GM21447 (cell line): ENCODE data around the gene FBP1.
A peak's percentile ranks its signal among the peaks of the same experiment; 100 is the strongest.

Source experiments
- ATAC-seq: cut with Tn5 transposase; IDR thresholded peaks from one replicate; pipeline ENCODE4 v1.9.1; 2021; ENCODE audit not compliant: unreplicated experiment

The FBP1 gene

GRCh38 chr9:94657021-94657725 is 17.9 kb upstream of the FBP1 start:
- no peak for ATAC-seq

DNA sequence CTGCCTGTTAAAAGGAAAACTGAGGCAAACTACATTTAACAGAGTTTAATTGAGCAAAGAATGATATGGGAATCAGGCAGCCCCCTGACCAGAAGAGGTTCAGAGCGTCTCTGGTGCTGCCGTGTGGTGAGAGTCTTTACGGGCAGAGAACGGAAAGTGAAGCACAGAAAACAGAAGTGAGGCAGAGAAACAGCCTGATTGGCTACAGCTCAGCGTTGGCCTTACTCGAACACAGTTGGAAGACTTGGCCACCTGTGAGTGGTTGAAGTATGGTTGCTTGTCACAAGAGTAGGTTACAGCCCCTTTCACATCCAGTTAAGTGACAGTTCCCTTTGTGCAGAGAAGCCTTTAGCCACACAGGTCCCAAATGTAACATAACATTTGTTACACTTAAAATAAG is 16.9 kb upstream of the FBP1 start:
- peak; percentile 96 for ATAC-seq

DNA sequence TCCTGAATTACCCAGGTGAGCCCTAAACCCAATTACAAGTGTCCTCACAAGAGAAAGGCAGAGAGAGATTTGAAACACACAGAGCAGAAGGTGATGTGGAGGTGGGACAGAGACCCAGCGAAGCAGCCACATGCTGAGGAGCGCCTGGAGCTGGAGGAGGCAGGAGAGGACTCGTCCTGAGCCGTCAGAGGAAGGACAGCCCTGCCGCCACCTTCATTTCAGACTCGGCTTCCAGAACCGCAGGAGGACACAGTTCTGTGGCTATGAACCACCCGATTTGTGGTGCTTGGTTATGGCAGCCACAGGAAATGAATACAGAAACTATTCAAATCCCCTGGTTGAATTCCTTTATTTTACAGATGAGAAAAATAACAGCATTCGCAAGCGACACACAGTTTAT is 16.4 kb upstream of the FBP1 start:
- ATAC-seq: peak; percentile 31

- no peak for ATAC-seq
Measured at GRCh38 chr9:94654165-94654894, 15.0 kb upstream of the FBP1 start.

DNA sequence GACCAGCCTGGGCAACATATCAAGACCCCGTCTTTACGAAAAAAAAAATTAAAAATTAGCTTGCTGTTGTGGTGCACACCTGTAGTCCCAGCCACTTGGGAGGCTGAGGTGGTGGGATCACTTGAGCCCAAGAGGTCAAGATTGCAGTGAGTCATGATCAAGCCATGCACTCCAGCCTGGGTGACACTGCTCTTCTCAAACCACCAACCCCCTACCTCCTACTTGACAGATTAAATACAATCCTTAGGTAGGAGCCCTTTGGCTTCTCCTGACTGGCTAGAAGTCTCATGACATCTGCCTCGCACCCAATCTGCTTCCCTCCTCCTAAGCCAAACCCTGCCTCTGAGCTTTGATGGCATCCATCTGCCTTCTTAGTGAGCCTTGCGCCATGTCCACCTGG is 11.6 kb upstream of the FBP1 start:
- ATAC-seq: no peak

DNA sequence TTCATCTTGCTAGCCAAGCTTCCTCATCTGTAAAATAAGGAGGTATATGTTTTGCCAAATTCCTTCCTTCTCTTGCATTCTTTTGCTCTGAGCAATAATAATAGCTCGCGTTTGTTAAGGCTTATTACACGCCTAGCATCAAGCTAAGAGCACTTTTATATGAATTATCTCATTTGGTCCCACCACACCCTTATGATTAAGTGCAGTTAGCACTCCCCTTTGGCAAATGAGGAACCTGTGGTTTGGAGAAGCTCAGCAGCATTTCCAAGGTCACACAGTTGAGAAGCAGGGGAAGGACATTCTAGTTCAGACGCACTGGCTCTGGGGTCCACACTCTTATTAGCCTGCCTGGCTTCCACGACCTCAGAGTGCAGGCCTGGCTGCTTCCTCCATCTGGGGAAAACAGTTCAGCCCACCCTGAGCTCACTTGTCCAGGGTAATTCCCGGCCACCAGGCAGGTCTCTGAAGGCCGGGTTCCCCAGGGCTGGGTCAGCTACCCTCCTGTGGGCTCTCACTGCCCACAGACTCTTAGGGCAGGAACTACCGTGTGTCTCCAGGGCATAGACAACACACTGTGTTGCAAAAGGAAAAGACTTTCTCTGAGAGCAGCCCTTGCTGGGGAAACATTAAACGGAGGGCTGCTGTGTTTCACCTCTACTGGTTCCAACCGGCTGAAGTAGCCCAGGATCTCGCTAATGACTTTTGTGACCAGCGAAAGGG is 9.9 kb upstream of the FBP1 start:
- ATAC-seq: no peak

DNA sequence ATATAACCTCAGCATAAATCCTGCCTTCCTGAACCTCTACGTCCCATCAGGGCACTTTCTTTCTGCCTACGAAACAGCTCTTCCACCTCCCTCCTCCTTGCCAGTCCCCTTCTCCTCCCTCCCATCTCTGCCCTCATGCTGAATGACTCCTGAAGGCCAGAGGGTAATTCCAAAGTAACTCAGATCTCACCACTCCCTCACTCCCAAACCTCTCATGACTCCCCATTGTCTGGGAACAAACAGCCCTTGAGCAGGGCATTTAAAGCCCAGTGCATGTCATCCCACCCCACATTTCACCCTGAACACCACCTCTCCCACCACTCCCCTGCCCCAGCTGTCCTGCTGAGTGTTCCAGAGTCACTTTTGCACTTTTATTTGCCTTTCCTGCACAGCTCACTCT is 8.9 kb upstream of the FBP1 start:
- no peak for ATAC-seq

GRCh38 chr9:94645901-94646300 is 6.6 kb upstream of the FBP1 start:
- ATAC-seq: no peak

DNA sequence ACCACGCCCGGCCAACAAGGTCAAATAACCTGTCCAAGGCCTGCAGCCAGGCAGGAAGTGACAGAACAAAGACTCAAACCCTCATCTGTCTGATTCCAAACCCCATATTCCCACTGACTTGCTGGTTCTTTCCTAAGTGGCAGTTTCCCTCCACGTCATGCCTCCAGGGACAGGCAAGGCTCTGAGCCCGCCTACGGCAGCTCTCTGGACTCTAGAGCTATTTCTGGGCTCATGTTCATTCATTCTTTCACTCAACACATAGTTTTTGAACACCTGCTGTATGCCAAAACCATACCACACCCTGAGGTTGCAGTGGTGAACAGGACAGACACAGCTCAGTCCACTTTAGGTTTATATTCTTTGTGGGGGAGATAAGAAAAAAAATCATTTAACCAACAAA is 5.2 kb upstream of the FBP1 start:
- no peak for ATAC-seq

DNA sequence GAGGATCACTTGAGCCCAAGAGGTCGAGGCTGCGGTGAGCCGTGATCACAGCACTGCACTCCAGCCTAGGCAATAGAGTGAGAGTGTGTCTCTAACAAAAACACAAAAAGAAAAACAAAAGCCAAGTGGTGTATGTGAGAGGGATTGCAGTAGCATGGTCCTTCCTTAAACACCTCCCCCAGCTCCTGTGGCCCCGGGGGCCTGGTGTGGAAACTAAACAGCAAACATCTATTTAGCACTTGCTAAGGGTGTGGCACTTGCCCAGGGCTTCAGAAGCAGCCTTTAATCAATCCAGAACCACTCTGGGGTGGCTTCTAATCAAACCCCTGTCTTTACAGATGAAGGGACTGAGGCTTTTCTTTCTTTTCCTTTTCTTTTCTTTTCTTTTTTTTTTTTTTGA is 4.4 kb upstream of the FBP1 start:
- no peak for ATAC-seq

- ATAC-seq: no peak
Measured at GRCh38 chr9:94643176-94643575, 3.9 kb upstream of the FBP1 start.

GRCh38 chr9:94642501-94642900 is 3.2 kb upstream of the FBP1 start:
- no peak for ATAC-seq

- no peak for ATAC-seq
Measured at GRCh38 chr9:94639999-94640376, 670 bp upstream of the FBP1 start.

GRCh38 chr9:94638335-94639060 is 820 bp downstream of the FBP1 start:
- ATAC-seq: no peak

DNA sequence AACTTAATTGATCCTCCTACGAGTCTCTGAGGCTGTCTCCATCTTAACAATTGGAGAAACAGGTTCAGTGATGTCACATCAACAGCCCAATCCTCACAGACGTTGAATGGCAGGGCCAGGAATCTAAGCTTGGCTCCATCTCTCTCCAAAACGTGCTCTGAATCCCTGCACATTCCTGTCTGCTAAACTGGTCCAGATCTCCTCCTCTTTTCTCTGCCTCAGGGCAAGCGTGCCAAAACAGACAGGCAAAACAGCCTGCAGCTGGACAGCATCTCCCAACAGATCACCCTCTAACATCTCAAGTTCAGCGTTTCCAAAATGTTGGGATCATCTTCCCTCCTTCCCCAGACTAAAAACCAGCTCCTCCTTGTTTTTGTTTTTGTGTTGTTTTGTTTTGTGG is 6.6 kb downstream of the FBP1 start:
- ATAC-seq: no peak

GRCh38 chr9:94631599-94631998 is 7.7 kb downstream of the FBP1 start:
- ATAC-seq: no peak

GRCh38 chr9:94630833-94631232 is 8.5 kb downstream of the FBP1 start:
- ATAC-seq: no peak

DNA sequence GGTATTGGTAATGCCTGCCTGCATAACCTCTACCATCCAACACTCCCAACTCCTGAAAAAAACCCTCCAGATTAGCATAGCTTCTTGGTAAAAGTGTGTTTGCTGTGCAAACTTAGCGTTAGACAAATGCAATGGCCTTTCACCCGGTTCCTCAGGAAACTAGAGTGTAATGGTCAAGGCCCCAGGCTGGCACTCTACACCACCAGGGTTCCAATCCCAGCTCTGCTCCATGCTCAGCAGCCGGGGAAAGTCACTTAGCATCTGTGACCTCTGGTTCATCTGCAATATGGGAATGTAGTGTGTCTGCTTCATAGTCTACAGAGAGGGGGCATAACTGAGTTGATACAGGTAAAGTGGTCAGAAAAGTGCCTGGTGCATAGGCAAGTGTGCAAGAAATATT is 9.0 kb downstream of the FBP1 start:
- no peak for ATAC-seq

DNA sequence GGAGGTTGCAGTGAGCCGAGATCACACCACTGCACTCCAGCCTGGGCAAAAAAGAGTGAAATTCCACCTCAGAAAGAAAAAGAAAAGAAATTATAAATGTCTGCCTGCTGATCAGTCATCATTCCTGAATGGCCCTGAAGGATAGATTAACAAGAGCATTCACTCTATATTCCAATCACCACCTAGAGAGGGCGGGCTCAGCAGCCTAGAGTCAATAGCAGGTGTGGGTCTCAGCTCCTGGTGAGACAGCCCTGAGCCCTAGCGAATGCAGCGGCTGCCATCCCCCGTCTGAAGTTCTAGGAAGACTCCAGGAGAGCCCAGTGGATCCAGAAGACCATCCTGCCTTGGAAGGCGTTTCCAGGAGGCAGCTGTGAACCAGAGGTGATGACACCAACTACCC is 12.0 kb downstream of the FBP1 start:
- no peak for ATAC-seq

- ATAC-seq: no peak
Measured at GRCh38 chr9:94625835-94626234, 13.5 kb downstream of the FBP1 start.

DNA sequence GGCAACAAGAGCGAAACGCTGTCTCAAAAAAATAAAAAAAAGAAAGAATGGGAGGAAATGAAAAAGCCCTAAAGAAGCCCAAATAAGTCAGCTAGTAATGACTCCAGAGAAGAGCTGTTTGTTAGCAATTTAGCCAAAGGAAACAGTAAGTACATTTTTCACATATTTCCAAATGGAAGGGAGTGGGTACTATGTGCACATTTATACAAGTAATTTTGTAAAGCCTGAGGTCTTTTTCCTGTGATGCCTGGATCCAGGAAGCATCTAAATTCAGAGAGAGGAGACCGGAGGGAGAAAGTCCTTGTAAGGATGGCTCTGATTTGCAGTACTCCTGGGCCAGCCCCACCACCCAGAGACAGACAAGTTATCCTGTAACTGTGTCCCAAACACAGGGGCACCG is 14.7 kb downstream of the FBP1 start:
- ATAC-seq: no peak

- no peak for ATAC-seq
Measured at GRCh38 chr9:94623253-94623652, 16.1 kb downstream of the FBP1 start.
